ENCODE measurements around the gene MRGPRG.

MRGPRG gene

GRCh38 chr11:3222003-3222855 is 3.6 kb upstream of the MRGPRG start:
- Histone ChIP-seq H3K36me3 (ENCODE audit: insufficient read depth, low read length) (no peaks in the 10 kb centered on the region), H3K9me3 (ENCODE audit: low read depth, low read length) (no peaks in the 10 kb centered on the region), H3K27ac (no peak overlapping the region), H3K9ac (ENCODE audit: insufficient read length) (no peak overlapping the region), H3K4me3 (no peak overlapping the region)
- DNase-seq (ENCODE audit: low read depth, low spot score): no peak
- TF ChIP-seq EZH2 (IDR thresholded peaks at IDR 0.05): no peak
- no peak for TF ChIP-seq POLR2AphosphoS5 (IDR thresholded peaks at IDR 0.05; ENCODE audit: borderline replicate concordance, low read depth, low read length)

- no peaks in the 10 kb centered on the region for H3K36me3 ChIP-seq (ENCODE audit: insufficient read depth, low read length)
- H3K9me3 ChIP-seq (ENCODE audit: low read depth, low read length): no peaks in the 10 kb centered on the region
- TF ChIP-seq POLR2AphosphoS5 (IDR thresholded peaks at IDR 0.05; ENCODE audit: borderline replicate concordance, low read depth, low read length): no peak
- TF ChIP-seq EZH2 (IDR thresholded peaks at IDR 0.05): no peak
- TF ChIP-seq FOXP2 (optimal IDR thresholded peaks at IDR 0.05; ENCODE audit: control extremely low read depth, extremely low read length, insufficient read depth): no peak
- no peak overlapping the region for H3K27ac ChIP-seq
- no peak for DNase-seq (ENCODE audit: low read depth, low spot score)
- H3K4me3 ChIP-seq: no peak overlapping the region
- no peak overlapping the region for H3K9ac ChIP-seq (ENCODE audit: insufficient read length)
Measured at GRCh38 chr11:3221408-3222002, 2.9 kb upstream of the MRGPRG start.

GRCh38 chr11:3220521-3221407 is 2.2 kb upstream of the MRGPRG start:
- H3K9ac ChIP-seq (ENCODE audit: insufficient read length): no peak overlapping the region
- DNase-seq (ENCODE audit: low read depth, low spot score): no peak
- TF ChIP-seq FOXP2 (optimal IDR thresholded peaks at IDR 0.05; ENCODE audit: control extremely low read depth, extremely low read length, insufficient read depth) (no peak), EZH2 (IDR thresholded peaks at IDR 0.05) (no peak), POLR2AphosphoS5 (IDR thresholded peaks at IDR 0.05; ENCODE audit: borderline replicate concordance, low read depth, low read length) (no peak)
- no peaks in the 10 kb centered on the region for H3K36me3 ChIP-seq (ENCODE audit: insufficient read depth, low read length)
- no peak overlapping the region for H3K27ac ChIP-seq
- no peaks in the 10 kb centered on the region for H3K9me3 ChIP-seq (ENCODE audit: low read depth, low read length)
- H3K4me3 ChIP-seq: no peak overlapping the region

- Histone ChIP-seq H3K4me3 (no peak overlapping the region), H3K36me3 (ENCODE audit: insufficient read depth, low read length) (no peaks in the 10 kb centered on the region), H3K9me3 (ENCODE audit: low read depth, low read length) (no peaks in the 10 kb centered on the region), H3K27ac (no peak overlapping the region), H3K9ac (ENCODE audit: insufficient read length) (no peak overlapping the region)
- no peak for DNase-seq (ENCODE audit: low read depth, low spot score)
- no peak for TF ChIP-seq FOXP2 (optimal IDR thresholded peaks at IDR 0.05; ENCODE audit: control extremely low read depth, extremely low read length, insufficient read depth)
- TF ChIP-seq EZH2 (IDR thresholded peaks at IDR 0.05): no peak
- no peak for TF ChIP-seq POLR2AphosphoS5 (IDR thresholded peaks at IDR 0.05; ENCODE audit: borderline replicate concordance, low read depth, low read length)
Measured at GRCh38 chr11:3220101-3220500, 1.5 kb upstream of the MRGPRG start.

GRCh38 chr11:3219281-3219892 is 774 bp upstream of the MRGPRG start:
- no peak for TF ChIP-seq FOXP2 (optimal IDR thresholded peaks at IDR 0.05; ENCODE audit: control extremely low read depth, extremely low read length, insufficient read depth)
- no peak for TF ChIP-seq POLR2AphosphoS5 (IDR thresholded peaks at IDR 0.05; ENCODE audit: borderline replicate concordance, low read depth, low read length)
- TF ChIP-seq EZH2 (IDR thresholded peaks at IDR 0.05): no peak
- H3K27ac ChIP-seq: no peak overlapping the region
- no peaks in the 10 kb centered on the region for H3K36me3 ChIP-seq (ENCODE audit: insufficient read depth, low read length)
- H3K9ac ChIP-seq (ENCODE audit: insufficient read length): no peak overlapping the region
- H3K9me3 ChIP-seq (ENCODE audit: low read depth, low read length): no peaks in the 10 kb centered on the region
- no peak for DNase-seq (ENCODE audit: low read depth, low spot score)
- no peak overlapping the region for H3K4me3 ChIP-seq

GRCh38 chr11:3217818-3218482 is 663 bp downstream of the MRGPRG start:
- no peak for DNase-seq (ENCODE audit: low read depth, low spot score)
- H3K36me3 ChIP-seq (ENCODE audit: insufficient read depth, low read length): no peaks in the 10 kb centered on the region
- H3K4me3 ChIP-seq: no peak overlapping the region
- H3K9me3 ChIP-seq (ENCODE audit: low read depth, low read length): no peaks in the 10 kb centered on the region
- TF ChIP-seq EZH2 (IDR thresholded peaks at IDR 0.05) (no peak), FOXP2 (optimal IDR thresholded peaks at IDR 0.05; ENCODE audit: control extremely low read depth, extremely low read length, insufficient read depth) (no peak), POLR2AphosphoS5 (IDR thresholded peaks at IDR 0.05; ENCODE audit: borderline replicate concordance, low read depth, low read length) (no peak)
- H3K9ac ChIP-seq (ENCODE audit: insufficient read length): no peak overlapping the region
- no peak overlapping the region for H3K27ac ChIP-seq

GRCh38 chr11:3216027-3216525 is 2.5 kb downstream of the MRGPRG start:
- no peak overlapping the region for H3K4me3 ChIP-seq
- no peaks in the 10 kb centered on the region for H3K36me3 ChIP-seq (ENCODE audit: insufficient read depth, low read length)
- H3K27ac ChIP-seq: no peak overlapping the region
- DNase-seq (ENCODE audit: low read depth, low spot score): no peak
- no peaks in the 10 kb centered on the region; the same call in 1 of the 2 replicates for H3K9me3 ChIP-seq (ENCODE audit: low read depth, low read length)
- TF ChIP-seq POLR2AphosphoS5 (IDR thresholded peaks at IDR 0.05; ENCODE audit: borderline replicate concordance, low read depth, low read length) (no peak), EZH2 (IDR thresholded peaks at IDR 0.05) (no peak), FOXP2 (optimal IDR thresholded peaks at IDR 0.05; ENCODE audit: control extremely low read depth, extremely low read length, insufficient read depth) (no peak)
- no peak overlapping the region for H3K9ac ChIP-seq (ENCODE audit: insufficient read length)

Data from SK-N-MC (cell line).